ENCODE measurements around the gene DCC.

Gene DCC

DNA sequence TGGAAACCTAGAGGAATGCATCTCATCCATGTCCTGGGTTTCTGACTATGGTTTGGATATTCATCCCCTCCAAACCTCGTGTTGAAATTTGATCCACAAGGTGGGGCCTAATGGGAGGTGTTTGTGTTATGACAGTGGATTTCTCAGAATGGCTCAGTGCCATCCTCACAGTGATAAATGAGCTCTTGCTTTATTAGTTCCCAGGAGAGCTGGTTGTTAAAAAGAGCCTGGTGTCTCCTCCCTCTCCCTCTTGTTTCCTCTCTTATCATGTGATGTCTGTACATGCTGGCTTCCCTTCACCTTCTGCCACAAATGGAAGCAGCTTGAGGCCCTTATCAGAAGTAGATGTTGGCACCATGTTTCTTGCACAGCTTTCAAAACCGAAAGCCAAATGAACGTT, 424.3 kb downstream of the DCC start:
- Histone ChIP-seq H3K4me1 (ENCODE audit: insufficient read depth, low read length, poor library complexity, severe bottlenecking) (no peaks in the 10 kb centered on the region), H3K9me3 (ENCODE audit: insufficient read depth, low read depth, low read length) (no peaks in the 10 kb centered on the region), H3K4me2 (ENCODE audit: low read depth, low read length, poor library complexity, severe bottlenecking) (no peak overlapping the region), H3K79me2 (ENCODE audit: insufficient read depth, low read length) (no peaks in the 10 kb centered on the region), H3F3A (ENCODE audit: low read depth) (no peaks in the 10 kb centered on the region), H3K36me3 (ENCODE audit: insufficient read depth, low read length) (no peaks in the 10 kb centered on the region), H3K4me3 (ENCODE audit: low read length, poor library complexity, severe bottlenecking) (no peak overlapping the region), H3K27me3 (ENCODE audit: insufficient read depth, low read length, poor library complexity, severe bottlenecking) (no peaks in the 10 kb centered on the region), H2AFZ (ENCODE audit: low read length) (no peak overlapping the region), H3K9me2 (replicated peaks; ENCODE audit: low read depth, low read length) (no peaks in the 10 kb centered on the region), H4K20me1 (ENCODE audit: insufficient read depth, low read length, poor library complexity, severe bottlenecking) (no peaks in the 10 kb centered on the region), H3K9ac (ENCODE audit: low read depth, low read length, poor library complexity, severe bottlenecking) (no peak overlapping the region)
- TF ChIP-seq, protein P1, sequence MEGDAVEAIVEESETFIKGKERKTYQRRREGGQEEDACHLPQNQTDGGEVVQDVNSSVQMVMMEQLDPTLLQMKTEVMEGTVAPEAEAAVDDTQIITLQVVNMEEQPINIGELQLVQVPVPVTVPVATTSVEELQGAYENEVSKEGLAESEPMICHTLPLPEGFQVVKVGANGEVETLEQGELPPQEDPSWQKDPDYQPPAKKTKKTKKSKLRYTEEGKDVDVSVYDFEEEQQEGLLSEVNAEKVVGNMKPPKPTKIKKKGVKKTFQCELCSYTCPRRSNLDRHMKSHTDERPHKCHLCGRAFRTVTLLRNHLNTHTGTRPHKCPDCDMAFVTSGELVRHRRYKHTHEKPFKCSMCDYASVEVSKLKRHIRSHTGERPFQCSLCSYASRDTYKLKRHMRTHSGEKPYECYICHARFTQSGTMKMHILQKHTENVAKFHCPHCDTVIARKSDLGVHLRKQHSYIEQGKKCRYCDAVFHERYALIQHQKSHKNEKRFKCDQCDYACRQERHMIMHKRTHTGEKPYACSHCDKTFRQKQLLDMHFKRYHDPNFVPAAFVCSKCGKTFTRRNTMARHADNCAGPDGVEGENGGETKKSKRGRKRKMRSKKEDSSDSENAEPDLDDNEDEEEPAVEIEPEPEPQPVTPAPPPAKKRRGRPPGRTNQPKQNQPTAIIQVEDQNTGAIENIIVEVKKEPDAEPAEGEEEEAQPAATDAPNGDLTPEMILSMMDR (conservative IDR thresholded peaks at IDR 0.05; ENCODE audit: low read length): no peak
- TF ChIP-seq EZH2phosphoT487 (IDR thresholded peaks at IDR 0.05; ENCODE audit: borderline replicate concordance): no peak

DNA sequence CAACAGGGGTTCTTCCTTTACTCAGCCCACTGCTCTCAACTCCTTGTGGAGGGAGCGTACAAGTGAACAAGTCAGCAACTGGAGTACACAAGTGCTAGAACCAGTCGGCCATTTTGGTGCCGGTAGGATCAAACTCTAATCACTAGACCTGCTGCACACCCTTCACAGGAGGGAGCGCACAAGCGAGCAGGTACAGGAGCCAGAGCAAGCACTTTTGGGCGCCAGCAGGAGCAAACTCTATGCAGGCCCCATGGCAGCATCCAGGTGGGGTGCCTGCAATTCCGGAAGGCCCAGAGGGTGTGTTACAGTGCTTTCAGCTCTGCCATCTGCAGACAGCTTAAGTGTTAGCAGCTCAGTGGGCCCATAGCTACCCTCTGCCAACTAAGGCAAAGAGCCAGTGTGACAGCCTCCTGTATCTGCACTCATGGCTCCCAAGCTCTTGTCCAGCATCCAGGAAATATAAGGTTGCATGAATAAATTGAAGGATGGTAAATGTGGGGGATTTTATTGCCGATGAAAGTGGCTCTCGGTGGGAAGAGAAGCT, 426.1 kb downstream of the DCC start:
- H3K9me3 ChIP-seq (ENCODE audit: insufficient read depth, low read depth, low read length): no peaks in the 10 kb centered on the region

GRCh38 chr18:52781113-52781512, 441.1 kb downstream of the DCC start:
- Histone ChIP-seq H3K4me1 (ENCODE audit: insufficient read depth, low read length, poor library complexity, severe bottlenecking) (no peaks in the 10 kb centered on the region), H3K36me3 (ENCODE audit: insufficient read depth, low read length) (no peaks in the 10 kb centered on the region), H3K9me2 (replicated peaks; ENCODE audit: low read depth, low read length) (no peaks in the 10 kb centered on the region), H3K4me2 (ENCODE audit: low read depth, low read length, poor library complexity, severe bottlenecking) (no peak overlapping the region), H3F3A (ENCODE audit: low read depth) (no peaks in the 10 kb centered on the region), H3K9ac (ENCODE audit: low read depth, low read length, poor library complexity, severe bottlenecking) (no peak overlapping the region), H2AFZ (ENCODE audit: low read length) (no peak overlapping the region), H3K9me3 (ENCODE audit: insufficient read depth, low read depth, low read length) (no peaks in the 10 kb centered on the region), H3K79me2 (ENCODE audit: insufficient read depth, low read length) (no peaks in the 10 kb centered on the region), H4K20me1 (ENCODE audit: insufficient read depth, low read length, poor library complexity, severe bottlenecking) (no peaks in the 10 kb centered on the region), H3K4me3 (ENCODE audit: low read length, poor library complexity, severe bottlenecking) (no peak overlapping the region), H3K27me3 (ENCODE audit: insufficient read depth, low read length, poor library complexity, severe bottlenecking) (no peaks in the 10 kb centered on the region)
- TF ChIP-seq, protein P1 (conservative IDR thresholded peaks at IDR 0.05; ENCODE audit: low read length): no peak
- no peak for TF ChIP-seq EZH2phosphoT487 (IDR thresholded peaks at IDR 0.05; ENCODE audit: borderline replicate concordance)

More for the DNA sequence above, 426.1 kb downstream of the DCC start:
- H3K9ac ChIP-seq (ENCODE audit: low read depth, low read length, poor library complexity, severe bottlenecking): no peak overlapping the region
- no peak overlapping the region for H2AFZ ChIP-seq (ENCODE audit: low read length)
- H3F3A ChIP-seq (ENCODE audit: low read depth): no peaks in the 10 kb centered on the region
- no peaks in the 10 kb centered on the region for H3K27me3 ChIP-seq (ENCODE audit: insufficient read depth, low read length, poor library complexity, severe bottlenecking)
- no peak overlapping the region for H3K4me2 ChIP-seq (ENCODE audit: low read depth, low read length, poor library complexity, severe bottlenecking)
- TF ChIP-seq, protein P1 (conservative IDR thresholded peaks at IDR 0.05; ENCODE audit: low read length): no peak
- no peak for TF ChIP-seq EZH2phosphoT487 (IDR thresholded peaks at IDR 0.05; ENCODE audit: borderline replicate concordance)
- H3K4me1 ChIP-seq (ENCODE audit: insufficient read depth, low read length, poor library complexity, severe bottlenecking): no peaks in the 10 kb centered on the region
- H3K4me3 ChIP-seq (ENCODE audit: low read length, poor library complexity, severe bottlenecking): no peak overlapping the region
- no peaks in the 10 kb centered on the region for H3K79me2 ChIP-seq (ENCODE audit: insufficient read depth, low read length)
- H3K9me2 ChIP-seq (replicated peaks; ENCODE audit: low read depth, low read length): no peaks in the 10 kb centered on the region
- no peaks in the 10 kb centered on the region for H3K36me3 ChIP-seq (ENCODE audit: insufficient read depth, low read length)
- H4K20me1 ChIP-seq (ENCODE audit: insufficient read depth, low read length, poor library complexity, severe bottlenecking): no peaks in the 10 kb centered on the region

Measured in Loucy (cell line).